ENCODE results near the gene SP8. TPM values are rescaled to one million over a fixed set of nuclear protein-coding genes. Genes with fewer than 3 reads are reported as not detected.
A peak's percentile ranks its signal among the peaks of the same experiment; 100 is the strongest.

SP8 gene
- total and polyA plus RNA-seq, 9 of the 15 experiments (the other 6 are each of a cell fraction or from before 2014, with no cell fraction given), result 0.04 to 1.2 (median 0.19) TPM

- H3K79me2 ChIP-seq (ENCODE audit: control insufficient read depth, insufficient read depth, low read length), result no peaks in the 10 kb centered on the region
- H3K4me1 ChIP-seq (replicated peaks in 1 of 2; ENCODE audit: control insufficient read depth in 2 of 2, insufficient read depth in 2 of 2, low read length in 2 of 2), result no peaks in the 10 kb centered on the region
- ATAC-seq, result no peak
- no peak overlapping the region for H3K9ac ChIP-seq (ENCODE audit: insufficient read depth in 1 of 2, low read depth in 2 of 2, low read length in 2 of 2)
- WGBS (ENCODE audit: insufficient coverage, low coverage, missing lambda C conversion rate), result 0% methylated on average over 1 of the region's 1 CpG
- FAIRE-seq, result no peak
- no peaks in the 10 kb centered on the region for H3K9me3 ChIP-seq (replicated peaks; ENCODE audit: control insufficient read depth, insufficient read depth, low read depth, low read length)
- no peaks in the 10 kb centered on the region for H3K9me1 ChIP-seq (ENCODE audit: control insufficient read depth, insufficient read depth, low read length)
- BruUV-seq (replicated peaks), result no TSS peak
- intact Hi-C loops (cut with micrococcal nuclease) (no loop called here), in situ Hi-C loops (cut with MboI) (no loop called here)
- POLR2A ChIA-PET, result no interaction called here
- no peak overlapping the region for H3K4me3 ChIP-seq
- no peaks in the 10 kb centered on the region for H3K36me3 ChIP-seq (ENCODE audit: control insufficient read depth, insufficient read depth, low read length)
- no peak overlapping the region for H2AFZ ChIP-seq (ENCODE audit: low read depth, low read length)
- DNase-seq (ENCODE audit: extremely low read depth in 1 of 4, low spot score in 3 of 4), result no peak
- H4K20me1 ChIP-seq (replicated peaks; ENCODE audit: control insufficient read depth, insufficient read depth, low read length), result no peaks in the 10 kb centered on the region
- H3K4me2 ChIP-seq (ENCODE audit: insufficient read depth, low read length), result no peak overlapping the region
- CTCF ChIA-PET (ENCODE audit: low intra/inter-chr PET ratio), result no interaction called here
- peaks cover 14 to 19% of the 10 kb centered on the region in 2 experiments; a peak in 4 of 5 replicates for H3K27me3 ChIP-seq (ENCODE audit: control insufficient read depth in 2 of 2, insufficient read depth in 2 of 2, low read length in 2 of 2)
- H3K27ac ChIP-seq (ENCODE audit: extremely low read depth, low read depth, low read length), result no peak overlapping the region
- no peak for TF ChIP-seq FOXK1 (CRISPR knock-in tag; IDR thresholded peaks at IDR 0.05; ENCODE audit: borderline replicate concordance)
- TF ChIP-seq ZNF512 (tag; IDR thresholded peaks at IDR 0.05), result peak; percentile 58; the same call in 1 of the 2 replicates
These were observed 37.8 kb downstream of the SP8 start for GRCh38 chr7:20748853-20749252.

- Histone ChIP-seq H3K79me2 (ENCODE audit: control insufficient read depth, insufficient read depth, low read length) (no peaks in the 10 kb centered on the region), H3K27me3 (ENCODE audit: control insufficient read depth in 2 of 2, insufficient read depth in 2 of 2, low read length in 2 of 2) (peaks cover 8 to 11% of the 10 kb centered on the region in 2 experiments; a peak in 4 of 5 replicates), H3K4me3 (no peak overlapping the region), H3K36me3 (ENCODE audit: control insufficient read depth, insufficient read depth, low read length) (no peaks in the 10 kb centered on the region), H4K20me1 (replicated peaks; ENCODE audit: control insufficient read depth, insufficient read depth, low read length) (no peaks in the 10 kb centered on the region), H3K4me2 (ENCODE audit: insufficient read depth, low read length) (no peak overlapping the region), H3K9me3 (replicated peaks; ENCODE audit: control insufficient read depth, insufficient read depth, low read depth, low read length) (no peaks in the 10 kb centered on the region), H3K27ac (ENCODE audit: extremely low read depth, low read depth, low read length) (no peak overlapping the region), H3K9me1 (ENCODE audit: control insufficient read depth, insufficient read depth, low read length) (no peaks in the 10 kb centered on the region), H3K4me1 (replicated peaks in 1 of 2; ENCODE audit: control insufficient read depth in 2 of 2, insufficient read depth in 2 of 2, low read length in 2 of 2) (no peaks in the 10 kb centered on the region), H3K9ac (ENCODE audit: insufficient read depth in 1 of 2, low read depth in 2 of 2, low read length in 2 of 2) (no peak overlapping the region), H2AFZ (ENCODE audit: low read depth, low read length) (no peak overlapping the region)
- FAIRE-seq (no peak), ATAC-seq (no peak), DNase-seq (ENCODE audit: extremely low read depth in 1 of 4, low spot score in 3 of 4) (no peak)
- TF ChIP-seq EGR1 (conservative IDR thresholded peaks at IDR 0.05) (no peak), PTTG1 (tag; IDR thresholded peaks at IDR 0.05; ENCODE audit: low read depth) (no peak), KLF10 (CRISPR knock-in tag; IDR thresholded peaks at IDR 0.05) (no peak), E4F1 (CRISPR knock-in tag; IDR thresholded peaks at IDR 0.05; ENCODE audit: borderline replicate concordance) (no peak)
- TF ChIP-seq, protein P1, sequence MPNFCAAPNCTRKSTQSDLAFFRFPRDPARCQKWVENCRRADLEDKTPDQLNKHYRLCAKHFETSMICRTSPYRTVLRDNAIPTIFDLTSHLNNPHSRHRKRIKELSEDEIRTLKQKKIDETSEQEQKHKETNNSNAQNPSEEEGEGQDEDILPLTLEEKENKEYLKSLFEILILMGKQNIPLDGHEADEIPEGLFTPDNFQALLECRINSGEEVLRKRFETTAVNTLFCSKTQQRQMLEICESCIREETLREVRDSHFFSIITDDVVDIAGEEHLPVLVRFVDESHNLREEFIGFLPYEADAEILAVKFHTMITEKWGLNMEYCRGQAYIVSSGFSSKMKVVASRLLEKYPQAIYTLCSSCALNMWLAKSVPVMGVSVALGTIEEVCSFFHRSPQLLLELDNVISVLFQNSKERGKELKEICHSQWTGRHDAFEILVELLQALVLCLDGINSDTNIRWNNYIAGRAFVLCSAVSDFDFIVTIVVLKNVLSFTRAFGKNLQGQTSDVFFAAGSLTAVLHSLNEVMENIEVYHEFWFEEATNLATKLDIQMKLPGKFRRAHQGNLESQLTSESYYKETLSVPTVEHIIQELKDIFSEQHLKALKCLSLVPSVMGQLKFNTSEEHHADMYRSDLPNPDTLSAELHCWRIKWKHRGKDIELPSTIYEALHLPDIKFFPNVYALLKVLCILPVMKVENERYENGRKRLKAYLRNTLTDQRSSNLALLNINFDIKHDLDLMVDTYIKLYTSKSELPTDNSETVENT (CRISPR knock-in tag; IDR thresholded peaks at IDR 0.05), result no peak
- WGBS (ENCODE audit: insufficient coverage, low coverage, missing lambda C conversion rate), result 0% methylated on average over 3 of the region's 3 CpGs
- in situ Hi-C loops (cut with MboI) (no loop called here), intact Hi-C loops (cut with micrococcal nuclease) (no loop called here)
- ChIA-PET POLR2A (interaction anchor here (0.6 to 1.0 kb wide), 2 partner anchors 9 to 42 kb away, joined by 3 to 4 read pairs; no protein-coding TSS in a partner anchor), CTCF (ENCODE audit: low intra/inter-chr PET ratio) (no interaction called here)
- no TSS peak for BruUV-seq (replicated peaks)
These were observed 39.7 kb downstream of the SP8 start for GRCh38 chr7:20747001-20747400.
